HG03432 (cell line): Measurements from ENCODE around the gene DOCK3.
A peak's percentile ranks its signal among the peaks of the same experiment; 100 is the strongest.
"Not testable (repeated sequence)": the region's sequence is repeated elsewhere in the genome, so short reads cannot be mapped to it uniquely, and the experiment has no call there.

Experiments used
- ATAC-seq: cut with Tn5 transposase; IDR thresholded peaks from one replicate; pipeline ENCODE4 v1.9.1; 2021; ENCODE audit warnings: mild to moderate bottlenecking, moderate library complexity; ENCODE audit not compliant: unreplicated experiment

Gene DOCK3

GRCh38 chr3:50971487-50971924 lies 296.8 kb downstream of the DOCK3 start:
- peak; percentile 60 for ATAC-seq

GRCh38 chr3:50972029-50972428 lies 297.3 kb downstream of the DOCK3 start:
- ATAC-seq: peak; percentile 10

- ATAC-seq: not testable (repeated sequence)
Observed at GRCh38 chr3:50978586-50978985, 303.9 kb downstream of the DOCK3 start.

- ATAC-seq: no peak
Observed at GRCh38 chr3:50978991-50979667, 304.4 kb downstream of the DOCK3 start.

- no peak for ATAC-seq
Observed at GRCh38 chr3:50982540-50983325, 308.0 kb downstream of the DOCK3 start.

GRCh38 chr3:50983887-50984286 lies 309.2 kb downstream of the DOCK3 start:
- no peak for ATAC-seq

GRCh38 chr3:50985893-50986292 lies 311.2 kb downstream of the DOCK3 start:
- ATAC-seq: no peak

GRCh38 chr3:50986726-50987125 lies 312.0 kb downstream of the DOCK3 start:
- ATAC-seq: no peak

GRCh38 chr3:50994537-50994936 lies 319.8 kb downstream of the DOCK3 start:
- no peak for ATAC-seq

GRCh38 chr3:50995085-50995824 lies 320.5 kb downstream of the DOCK3 start:
- no peak for ATAC-seq

GRCh38 chr3:51002495-51002894 lies 327.8 kb downstream of the DOCK3 start:
- no peak for ATAC-seq

- no peak for ATAC-seq
Observed at GRCh38 chr3:51004235-51004634, 329.5 kb downstream of the DOCK3 start.

- ATAC-seq: no peak
Observed at GRCh38 chr3:51024121-51024520, 349.4 kb downstream of the DOCK3 start.

GRCh38 chr3:51024765-51025632 lies 350.3 kb downstream of the DOCK3 start:
- ATAC-seq: no peak

GRCh38 chr3:51031666-51032065 lies 356.9 kb downstream of the DOCK3 start:
- ATAC-seq: no peak

- no peak for ATAC-seq
Observed at GRCh38 chr3:51035630-51036029, 360.9 kb downstream of the DOCK3 start.

GRCh38 chr3:51044982-51045381 lies 370.3 kb downstream of the DOCK3 start:
- no peak for ATAC-seq

- ATAC-seq: no peak
Observed at GRCh38 chr3:51052562-51052961, 377.8 kb downstream of the DOCK3 start.

GRCh38 chr3:51057121-51057520 lies 382.4 kb downstream of the DOCK3 start:
- no peak for ATAC-seq

- ATAC-seq: no peak
Observed at GRCh38 chr3:51063053-51063452, 388.3 kb downstream of the DOCK3 start.
